ENCODE data around the gene BCAS3. TPM values are rescaled to one million over a fixed set of nuclear protein-coding genes. Genes with fewer than 3 reads are reported as not detected.

BCAS3 gene
- total RNA-seq, 1 donor from 2014 or later, result 14.5 TPM

- no peak overlapping the region for H3K27ac ChIP-seq (ENCODE audit: low read depth, low read length)
- H3K4me2 ChIP-seq (ENCODE audit: low read length), result no peak overlapping the region
- no peaks in the 10 kb centered on the region for H4K20me1 ChIP-seq (ENCODE audit: insufficient read depth, low read length)
- no peak overlapping the region for H3K9ac ChIP-seq (ENCODE audit: low read length)
- peaks cover 2% of the 10 kb centered on the region for H3K9me3 Mint-ChIP-seq (ENCODE audit: unreplicated experiment)
- no peak for DNase-seq (ENCODE audit: low read depth)
- H3K4me3 ChIP-seq (ENCODE audit: insufficient read depth, low read depth, low read length), result no peak overlapping the region
- no peak for FAIRE-seq
- no peaks in the 10 kb centered on the region for H3K27me3 Mint-ChIP-seq (ENCODE audit: low read depth, unreplicated experiment)
- H2AFZ ChIP-seq (ENCODE audit: low read depth, low read length), result no peak overlapping the region
- TF ChIP-seq, protein P1, sequence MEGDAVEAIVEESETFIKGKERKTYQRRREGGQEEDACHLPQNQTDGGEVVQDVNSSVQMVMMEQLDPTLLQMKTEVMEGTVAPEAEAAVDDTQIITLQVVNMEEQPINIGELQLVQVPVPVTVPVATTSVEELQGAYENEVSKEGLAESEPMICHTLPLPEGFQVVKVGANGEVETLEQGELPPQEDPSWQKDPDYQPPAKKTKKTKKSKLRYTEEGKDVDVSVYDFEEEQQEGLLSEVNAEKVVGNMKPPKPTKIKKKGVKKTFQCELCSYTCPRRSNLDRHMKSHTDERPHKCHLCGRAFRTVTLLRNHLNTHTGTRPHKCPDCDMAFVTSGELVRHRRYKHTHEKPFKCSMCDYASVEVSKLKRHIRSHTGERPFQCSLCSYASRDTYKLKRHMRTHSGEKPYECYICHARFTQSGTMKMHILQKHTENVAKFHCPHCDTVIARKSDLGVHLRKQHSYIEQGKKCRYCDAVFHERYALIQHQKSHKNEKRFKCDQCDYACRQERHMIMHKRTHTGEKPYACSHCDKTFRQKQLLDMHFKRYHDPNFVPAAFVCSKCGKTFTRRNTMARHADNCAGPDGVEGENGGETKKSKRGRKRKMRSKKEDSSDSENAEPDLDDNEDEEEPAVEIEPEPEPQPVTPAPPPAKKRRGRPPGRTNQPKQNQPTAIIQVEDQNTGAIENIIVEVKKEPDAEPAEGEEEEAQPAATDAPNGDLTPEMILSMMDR (IDR thresholded peaks at IDR 0.05; ENCODE audit: insufficient read depth, low read depth, low read length), result no peak
- TF ChIP-seq EZH2 (IDR thresholded peaks at IDR 0.05; ENCODE audit: insufficient read depth, low read length), result no peak
- H3K4me1 ChIP-seq (ENCODE audit: insufficient read depth, low read length), result no peaks in the 10 kb centered on the region
- H3K9me3 ChIP-seq (ENCODE audit: insufficient read depth, low read depth, low read length), result no peaks in the 10 kb centered on the region
- no peak overlapping the region for H3K4me3 Mint-ChIP-seq (ENCODE audit: unreplicated experiment)
- H3K27ac Mint-ChIP-seq (ENCODE audit: unreplicated experiment), result no peak overlapping the region
- H3K36me3 Mint-ChIP-seq (ENCODE audit: low read depth, unreplicated experiment), result no peaks in the 10 kb centered on the region
- H3K27me3 ChIP-seq (ENCODE audit: insufficient read depth, low read length), result no peaks in the 10 kb centered on the region
- no peaks in the 10 kb centered on the region for H3K79me2 ChIP-seq (ENCODE audit: insufficient read depth, low read length)
- peaks cover 12% of the 10 kb centered on the region for H3K4me1 Mint-ChIP-seq (ENCODE audit: low read depth, unreplicated experiment)
- no peaks in the 10 kb centered on the region for H3K36me3 ChIP-seq (ENCODE audit: insufficient read depth, low read length)
These were observed 386.7 kb downstream of the BCAS3 start for GRCh38 chr17:61064087-61064951.

GRCh38 chr17:61065263-61065773, 387.7 kb downstream of the BCAS3 start:
- no peak overlapping the region for H3K27ac ChIP-seq (ENCODE audit: low read depth, low read length)
- no peaks in the 10 kb centered on the region for H3K9me3 ChIP-seq (ENCODE audit: insufficient read depth, low read depth, low read length)
- no peak overlapping the region for H3K9ac ChIP-seq (ENCODE audit: low read length)
- Mint-ChIP-seq H3K4me1 (ENCODE audit: low read depth, unreplicated experiment) (peaks cover 12% of the 10 kb centered on the region), H3K27ac (ENCODE audit: unreplicated experiment) (no peak overlapping the region), H3K4me3 (ENCODE audit: unreplicated experiment) (no peak overlapping the region), H3K27me3 (ENCODE audit: low read depth, unreplicated experiment) (no peaks in the 10 kb centered on the region), H3K36me3 (ENCODE audit: low read depth, unreplicated experiment) (no peaks in the 10 kb centered on the region), H3K9me3 (ENCODE audit: unreplicated experiment) (peaks cover 2% of the 10 kb centered on the region)
- no peaks in the 10 kb centered on the region for H3K4me1 ChIP-seq (ENCODE audit: insufficient read depth, low read length)
- H3K27me3 ChIP-seq (ENCODE audit: insufficient read depth, low read length), result no peaks in the 10 kb centered on the region
- no peak overlapping the region for H2AFZ ChIP-seq (ENCODE audit: low read depth, low read length)
- no peak overlapping the region for H3K4me3 ChIP-seq (ENCODE audit: insufficient read depth, low read depth, low read length)
- no peaks in the 10 kb centered on the region for H4K20me1 ChIP-seq (ENCODE audit: insufficient read depth, low read length)
- DNase-seq (ENCODE audit: low read depth) (peak; percentile 58), FAIRE-seq (no peak)
- peak overlapping the region; percentile 6 for H3K4me2 ChIP-seq (ENCODE audit: low read length)
- H3K36me3 ChIP-seq (ENCODE audit: insufficient read depth, low read length), result no peaks in the 10 kb centered on the region
- TF ChIP-seq, protein P1 (IDR thresholded peaks at IDR 0.05; ENCODE audit: insufficient read depth, low read depth, low read length), result no peak
- H3K79me2 ChIP-seq (ENCODE audit: insufficient read depth, low read length), result no peaks in the 10 kb centered on the region

- Histone ChIP-seq H4K20me1 (ENCODE audit: insufficient read depth, low read length) (no peaks in the 10 kb centered on the region), H3K4me3 (ENCODE audit: insufficient read depth, low read depth, low read length) (no peak overlapping the region), H3K4me2 (ENCODE audit: low read length) (no peak overlapping the region), H2AFZ (ENCODE audit: low read depth, low read length) (no peak overlapping the region), H3K27ac (ENCODE audit: low read depth, low read length) (no peak overlapping the region), H3K79me2 (ENCODE audit: insufficient read depth, low read length) (no peaks in the 10 kb centered on the region), H3K9ac (ENCODE audit: low read length) (no peak overlapping the region), H3K27me3 (ENCODE audit: insufficient read depth, low read length) (no peaks in the 10 kb centered on the region), H3K36me3 (ENCODE audit: insufficient read depth, low read length) (no peaks in the 10 kb centered on the region), H3K9me3 (ENCODE audit: insufficient read depth, low read depth, low read length) (no peaks in the 10 kb centered on the region), H3K4me1 (ENCODE audit: insufficient read depth, low read length) (no peaks in the 10 kb centered on the region)
- no peak for TF ChIP-seq EZH2 (IDR thresholded peaks at IDR 0.05; ENCODE audit: insufficient read depth, low read length)
- TF ChIP-seq, protein P1 (IDR thresholded peaks at IDR 0.05; ENCODE audit: insufficient read depth, low read depth, low read length), result no peak
- no peaks in the 10 kb centered on the region for H3K27me3 Mint-ChIP-seq (ENCODE audit: low read depth, unreplicated experiment)
- H3K4me3 Mint-ChIP-seq (ENCODE audit: unreplicated experiment), result no peak overlapping the region
- no peak overlapping the region for H3K27ac Mint-ChIP-seq (ENCODE audit: unreplicated experiment)
- FAIRE-seq (no peak), DNase-seq (ENCODE audit: low read depth) (no peak)
- peaks cover 12% of the 10 kb centered on the region for H3K4me1 Mint-ChIP-seq (ENCODE audit: low read depth, unreplicated experiment)
- H3K36me3 Mint-ChIP-seq (ENCODE audit: low read depth, unreplicated experiment), result no peaks in the 10 kb centered on the region
- H3K9me3 Mint-ChIP-seq (ENCODE audit: unreplicated experiment), result peaks cover 2% of the 10 kb centered on the region
These were observed 388.4 kb downstream of the BCAS3 start for GRCh38 chr17:61066062-61066461.
